Jurkat, Clone E6-1 (cell line): ENCODE results near the gene PPP2R2C.

Experiments used
- DNase-seq: peaks from one replicate; pipeline ENCODE4 v3.0.0-alpha.2; 2011; ENCODE audit warnings: low read depth, low spot score
- H3K4me3 ChIP-seq: 2 replicates; pipeline ENCODE4 v1.5.1; 2011; ENCODE audit warnings: mild to moderate bottlenecking, low read length, control low read depth, moderate library complexity

Gene PPP2R2C

DNA sequence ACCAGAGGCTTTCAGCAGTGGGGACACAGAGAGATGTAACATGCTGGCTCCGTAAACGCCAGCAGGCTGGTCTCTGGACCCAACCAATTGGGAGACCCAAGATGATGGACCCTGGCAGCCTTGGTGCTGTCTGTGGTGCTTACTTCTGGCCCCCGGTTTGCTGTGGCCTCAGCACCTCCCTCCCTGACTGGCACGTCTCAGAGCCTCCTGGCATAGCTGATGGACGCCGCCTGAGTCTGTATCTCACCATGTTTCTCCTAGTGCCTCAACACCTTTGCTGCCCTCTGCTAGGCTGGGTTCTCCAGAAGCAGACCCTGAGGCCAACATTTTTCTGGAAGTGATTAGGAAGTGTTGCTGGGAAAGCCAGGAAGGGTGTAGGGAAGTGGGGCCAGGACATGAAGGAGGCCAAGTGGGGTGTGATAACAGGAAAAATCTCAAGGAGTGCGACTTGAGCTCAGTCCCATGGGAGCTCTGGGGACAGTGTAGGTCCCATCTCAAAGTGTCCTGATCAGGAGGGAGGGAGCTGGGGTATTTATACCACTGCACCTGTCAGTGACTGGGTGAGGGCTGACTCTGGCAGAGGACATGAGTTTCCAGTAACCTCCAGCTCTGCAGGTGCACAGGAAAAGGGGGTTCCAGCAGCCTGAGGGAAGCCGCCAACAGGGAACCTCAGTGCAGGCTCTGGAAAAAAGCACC lies 31.8 kb downstream of the PPP2R2C start:
- no peak overlapping the region for H3K4me3 ChIP-seq
- no peak for DNase-seq

DNA sequence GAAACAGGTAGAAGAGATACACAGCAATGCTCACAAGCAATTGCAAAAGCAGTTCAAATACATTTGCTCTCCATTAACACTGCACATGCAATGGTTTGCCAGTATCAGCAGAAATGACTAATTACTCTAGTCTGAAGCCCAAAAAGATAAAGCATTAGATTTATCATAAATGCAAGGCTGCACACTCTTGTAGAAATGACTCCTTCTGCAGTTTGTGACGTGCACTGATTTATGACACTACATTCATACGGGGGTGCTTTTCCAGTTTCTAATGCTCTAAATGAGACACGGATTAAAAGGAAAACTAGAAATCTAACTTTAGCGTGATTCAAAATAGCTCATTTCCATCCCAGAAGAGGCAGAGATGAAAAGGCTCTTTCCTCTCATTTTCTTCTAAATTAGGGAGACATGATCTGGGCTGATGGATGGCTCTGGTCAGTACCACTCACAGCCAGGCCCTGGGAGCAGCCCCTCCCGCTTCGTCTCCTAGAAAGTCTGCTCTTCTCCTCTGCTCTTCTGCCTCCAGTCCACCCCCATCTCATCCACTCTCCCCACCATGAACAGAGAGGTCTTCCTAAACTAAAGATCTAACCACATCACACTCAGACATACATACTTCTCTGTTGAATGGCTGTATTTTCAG lies 33.2 kb downstream of the PPP2R2C start:
- no peak overlapping the region for H3K4me3 ChIP-seq
- no peak for DNase-seq

DNA sequence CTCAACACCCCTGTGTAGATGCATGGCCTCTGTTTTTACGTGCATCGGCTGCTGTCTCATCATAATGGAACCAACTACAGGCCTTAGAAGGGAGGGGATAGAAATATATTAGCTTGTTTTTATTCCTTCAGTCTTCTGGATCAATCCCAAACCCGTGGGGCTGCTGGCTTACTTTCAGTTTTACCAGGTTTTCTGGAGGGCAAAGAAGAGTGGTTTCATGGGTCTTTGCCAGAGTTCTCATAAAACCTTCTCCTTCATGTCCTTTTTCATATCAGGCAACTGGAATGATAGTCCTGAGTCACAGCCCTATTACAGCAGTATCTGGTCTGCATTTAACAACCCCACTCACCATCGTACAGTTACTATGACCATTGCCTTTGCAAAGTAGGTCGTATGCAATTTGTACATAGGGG lies 34.6 kb downstream of the PPP2R2C start:
- no peak for DNase-seq
- H3K4me3 ChIP-seq: no peak overlapping the region

DNA sequence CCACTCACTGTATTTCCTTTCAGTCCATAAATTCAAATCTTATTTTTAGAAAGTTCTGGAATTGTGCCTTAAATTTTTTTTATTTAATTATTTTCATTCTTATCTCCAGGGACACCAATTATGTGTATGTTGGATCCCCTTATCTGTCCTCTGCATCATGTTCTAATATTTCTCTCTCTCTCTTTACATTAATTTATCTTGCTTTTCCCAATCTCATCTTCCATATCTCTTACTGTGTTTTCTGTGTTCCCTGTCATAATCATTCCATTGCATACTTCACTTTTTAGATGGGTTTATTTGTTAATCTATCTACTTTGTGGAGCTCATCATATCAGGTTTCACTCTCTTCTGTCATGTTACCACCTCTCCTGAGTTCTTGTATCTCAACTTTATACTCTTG lies 37.4 kb downstream of the PPP2R2C start:
- no peak for DNase-seq
- no peak overlapping the region for H3K4me3 ChIP-seq

DNA sequence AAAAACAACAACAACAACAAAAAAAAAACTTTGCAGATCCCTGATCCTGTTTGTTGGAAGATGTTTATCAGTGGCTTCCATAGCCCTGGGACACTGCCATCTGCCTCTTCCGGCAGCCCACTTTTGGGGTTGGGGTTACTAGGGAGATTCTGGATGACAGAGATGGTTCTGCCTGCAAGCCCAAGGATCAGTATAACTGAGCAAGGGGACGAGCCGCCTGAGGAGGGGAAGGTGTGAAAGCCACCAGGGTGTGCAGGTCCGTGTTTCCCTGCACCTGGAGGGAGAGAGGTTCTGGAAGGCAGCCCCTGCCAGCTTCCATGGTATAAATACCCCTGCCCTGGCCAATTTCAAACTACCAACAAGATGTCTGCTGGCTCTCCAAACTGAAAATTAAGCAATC lies 41.5 kb downstream of the PPP2R2C start:
- no peak overlapping the region for H3K4me3 ChIP-seq
- no peak for DNase-seq

DNA sequence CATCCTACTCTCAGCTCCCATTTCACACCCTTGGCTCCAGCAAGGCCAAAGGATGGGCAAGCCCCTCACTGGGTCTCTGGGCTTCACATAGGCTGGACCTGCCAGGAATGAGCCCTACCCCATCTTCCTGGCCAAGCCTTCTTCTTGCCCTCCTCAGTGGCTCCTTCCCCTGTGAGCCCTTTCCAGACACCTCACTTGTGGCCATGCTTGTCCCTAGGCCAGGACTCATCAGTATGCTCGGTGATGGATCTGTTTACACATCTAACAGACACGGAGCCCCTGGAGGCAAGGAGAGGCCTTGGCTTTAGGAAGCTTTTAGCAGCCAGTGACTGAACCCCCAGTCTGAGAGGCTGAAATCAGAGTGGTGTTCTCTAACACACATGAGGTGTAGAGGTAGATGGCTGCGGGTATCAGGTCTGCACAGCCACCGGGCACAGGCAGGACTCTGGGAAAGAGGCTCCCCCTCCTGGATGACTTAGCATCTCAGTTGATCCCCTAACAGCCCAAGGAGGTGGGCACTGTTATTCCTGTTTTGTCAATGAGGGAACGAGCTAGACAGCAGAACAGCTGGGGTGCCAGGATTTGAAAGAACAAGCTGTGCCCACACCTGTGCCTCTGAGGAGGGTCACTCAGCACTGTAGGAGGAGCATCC lies 44.8 kb downstream of the PPP2R2C start:
- DNase-seq: no peak
- H3K4me3 ChIP-seq: no peak overlapping the region

DNA sequence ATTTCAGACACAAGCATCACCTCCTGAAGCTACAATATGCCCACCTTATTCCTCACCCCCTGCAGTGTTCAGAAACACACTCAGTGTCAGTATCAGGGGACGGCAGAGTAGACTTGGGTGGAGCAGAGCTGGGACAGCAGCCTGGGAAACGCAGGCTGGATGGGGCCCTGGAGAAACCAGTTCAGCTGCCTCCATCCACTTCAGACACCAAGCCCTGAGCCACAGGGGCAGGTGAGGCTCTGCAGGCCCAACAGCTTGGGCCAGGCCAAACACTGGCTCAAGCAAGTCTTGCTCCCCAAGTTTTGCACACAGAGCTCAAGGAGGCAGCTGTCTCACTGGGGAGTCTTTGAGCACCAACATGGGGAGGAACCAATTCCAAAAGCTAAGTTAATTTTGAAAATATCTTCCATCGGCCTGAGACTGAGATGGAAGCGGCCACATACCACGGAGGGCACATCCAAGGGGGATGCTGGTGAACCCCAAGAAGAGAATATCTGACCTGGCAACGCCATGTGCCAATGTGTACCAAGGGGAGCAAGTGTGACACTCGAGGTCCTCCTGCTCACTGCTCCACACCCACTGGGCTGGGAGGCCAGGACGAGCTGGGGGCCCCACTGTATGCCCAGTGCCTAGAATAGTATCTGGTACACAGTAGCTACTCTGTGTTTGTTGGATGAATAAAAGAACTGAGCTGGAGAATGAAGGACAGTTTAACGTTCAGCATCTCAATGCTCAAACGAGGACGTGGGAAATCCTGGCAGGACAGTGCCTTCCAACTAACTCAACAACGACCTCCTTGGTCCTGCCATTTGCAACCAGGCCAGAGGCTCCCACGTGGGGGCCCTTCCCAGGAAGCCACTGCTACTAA lies 45.6 kb downstream of the PPP2R2C start:
- no peak for DNase-seq
- H3K4me3 ChIP-seq: no peak overlapping the region

DNA sequence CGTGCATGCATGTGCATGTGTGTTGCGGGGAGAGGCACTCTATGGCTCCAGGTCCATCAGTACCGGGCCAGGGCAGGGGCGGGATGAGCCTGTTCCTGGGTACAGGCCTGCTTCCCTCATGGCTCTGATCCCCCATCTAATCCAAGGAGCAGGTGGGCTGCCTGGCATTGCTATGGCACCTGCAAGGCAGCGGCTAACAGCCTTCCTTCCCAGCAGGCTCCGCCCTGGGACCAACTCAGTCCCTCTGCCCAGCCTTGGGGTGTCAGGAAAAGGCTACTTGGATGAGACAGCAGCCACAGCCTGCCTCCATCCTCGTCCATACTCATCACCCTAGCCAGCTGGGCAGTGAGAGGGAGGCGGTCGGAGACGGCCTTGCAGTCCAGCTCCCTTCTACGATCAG lies 46.5 kb downstream of the PPP2R2C start:
- no peak for DNase-seq
- H3K4me3 ChIP-seq: no peak overlapping the region

DNA sequence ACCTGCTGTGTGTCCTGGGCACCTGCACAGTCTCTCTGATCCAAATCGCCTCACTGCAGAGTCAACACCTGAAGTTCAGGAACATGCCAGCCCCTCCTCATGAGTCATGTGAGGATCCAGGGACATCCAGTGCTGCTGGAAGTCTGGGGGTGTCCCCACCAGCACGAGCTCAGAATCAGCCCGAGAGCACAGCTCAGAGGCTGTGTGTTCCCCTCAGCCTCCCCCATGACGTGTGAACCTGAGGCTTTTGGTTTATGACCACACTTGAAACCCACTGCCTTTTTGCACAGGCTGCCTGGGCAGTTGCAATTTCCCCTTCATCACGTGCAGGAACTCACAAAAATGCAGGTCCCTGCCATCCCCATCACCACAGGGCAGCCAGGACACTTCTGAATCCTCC lies 47.1 kb downstream of the PPP2R2C start:
- no peak for DNase-seq

DNA sequence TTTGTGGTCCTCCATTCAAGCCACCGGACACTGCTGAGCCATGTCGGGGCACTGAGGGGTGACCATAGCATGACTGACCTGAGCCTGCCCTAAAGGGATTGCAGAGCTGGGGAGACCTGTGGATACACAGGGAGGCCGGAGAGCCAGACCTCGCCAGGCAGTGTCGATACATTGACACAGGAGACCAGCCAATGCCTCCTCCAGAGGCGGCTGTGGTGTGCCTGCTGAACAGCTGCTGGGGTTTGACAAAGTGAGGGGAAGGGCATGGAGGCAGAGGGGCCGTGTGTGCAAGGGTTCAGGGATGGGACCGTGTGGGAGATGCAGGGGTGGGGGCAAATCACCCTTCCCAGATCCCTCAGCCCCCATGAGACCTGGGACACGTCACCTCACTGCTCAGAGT lies 48.0 kb downstream of the PPP2R2C start:
- H3K4me3 ChIP-seq: no peak overlapping the region
- DNase-seq: no peak

More for the DNA sequence above, 47.1 kb downstream of the PPP2R2C start:
- no peak overlapping the region for H3K4me3 ChIP-seq

DNA sequence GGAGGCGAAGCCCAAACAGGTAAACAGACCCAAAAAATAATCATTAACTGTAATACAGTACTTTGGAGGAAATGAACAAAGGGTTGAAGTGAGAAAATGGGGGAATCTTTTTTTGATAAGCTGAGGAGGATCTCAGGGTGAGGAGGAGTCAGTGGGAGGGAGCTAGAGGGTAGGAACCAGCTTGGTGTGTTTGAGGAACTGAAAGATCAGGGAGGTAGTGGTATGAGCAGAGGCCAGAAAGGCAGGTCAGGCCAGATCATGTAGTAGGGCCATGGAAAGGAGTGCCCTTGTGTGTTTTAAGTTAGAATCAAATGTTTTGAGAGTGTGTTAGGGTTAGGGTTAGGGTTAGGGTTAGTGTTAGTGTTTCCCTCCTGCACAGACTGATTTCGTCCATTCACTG lies 48.8 kb downstream of the PPP2R2C start:
- DNase-seq: no peak
- no peak overlapping the region for H3K4me3 ChIP-seq

DNA sequence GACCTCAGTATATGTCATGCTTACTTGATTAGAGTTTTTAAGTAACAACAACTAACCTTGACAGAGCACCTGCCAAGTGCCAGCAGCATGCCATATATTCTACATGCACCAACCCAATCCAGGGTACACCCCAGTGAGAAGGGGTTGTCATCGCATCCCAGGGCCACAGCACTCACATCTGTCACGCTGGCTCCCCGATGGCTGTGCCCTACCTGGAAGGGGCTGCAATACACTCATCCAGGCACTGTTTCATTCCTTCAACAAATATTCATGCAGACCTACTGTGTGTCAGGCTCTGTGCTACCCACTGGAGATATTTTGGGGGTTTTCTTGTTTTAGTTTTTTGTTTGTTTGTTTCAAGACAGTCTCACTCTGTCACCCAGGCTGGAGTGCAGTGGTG lies 49.5 kb downstream of the PPP2R2C start:
- H3K4me3 ChIP-seq: no peak overlapping the region
- no peak for DNase-seq

DNA sequence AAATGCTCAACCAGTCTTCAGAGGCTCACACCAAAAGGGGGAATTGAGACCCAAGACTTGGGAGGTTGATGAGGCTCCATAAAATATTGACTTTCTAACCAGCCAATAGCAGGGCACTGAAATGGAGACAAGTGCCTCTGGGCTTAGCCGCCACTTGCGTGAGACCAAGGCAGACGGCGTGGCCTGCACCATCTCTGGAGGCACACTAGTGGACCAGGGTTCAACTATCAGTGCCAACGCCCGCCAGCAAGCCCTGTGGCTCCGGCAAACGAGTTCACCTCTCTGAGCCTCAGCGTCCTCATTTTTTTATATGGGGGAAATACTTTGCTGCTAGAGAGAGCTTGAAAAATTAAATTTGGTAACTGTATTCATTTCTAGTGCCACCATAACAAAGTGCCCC lies 50.3 kb downstream of the PPP2R2C start:
- no peak for DNase-seq
- no peak overlapping the region for H3K4me3 ChIP-seq

DNA sequence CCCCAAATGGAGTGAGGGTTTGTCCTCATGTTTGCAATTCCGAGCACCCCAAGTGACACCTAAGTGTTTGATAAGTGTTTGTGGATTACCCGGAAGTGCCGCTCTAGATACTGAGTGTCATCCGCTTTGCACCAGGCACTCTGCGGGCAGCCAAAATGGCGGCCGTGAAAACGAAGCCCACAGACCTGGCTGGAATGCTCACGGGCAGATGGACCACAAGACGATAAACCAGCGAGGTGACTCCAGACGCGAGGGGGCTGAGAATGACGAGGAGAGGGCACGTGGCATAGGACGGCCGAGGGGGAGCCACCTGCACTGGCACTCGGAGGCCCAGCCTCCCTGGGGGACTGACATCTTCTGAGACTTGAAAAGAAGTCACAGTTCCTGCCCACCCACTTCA lies 51.0 kb downstream of the PPP2R2C start:
- no peak overlapping the region for H3K4me3 ChIP-seq
- no peak for DNase-seq

DNA sequence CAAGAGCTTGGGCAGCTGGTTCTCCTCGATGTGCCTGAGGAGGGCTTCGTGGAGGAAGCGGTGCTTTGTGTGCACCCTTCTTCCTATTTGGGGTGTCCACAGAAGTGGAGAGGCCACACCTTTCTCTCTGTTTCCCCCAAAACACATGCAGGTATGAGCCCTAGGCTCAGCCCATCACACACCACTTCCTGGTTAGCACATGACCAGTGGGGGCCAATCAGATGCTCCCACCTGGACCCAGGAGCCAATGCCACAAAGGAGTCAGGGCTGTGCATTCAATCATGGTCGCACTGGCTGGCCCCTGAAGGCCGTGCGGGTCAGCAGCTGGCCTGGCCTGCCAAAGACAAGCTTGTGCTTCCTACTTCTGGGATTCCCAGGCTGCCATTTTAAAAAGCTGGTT lies 51.4 kb downstream of the PPP2R2C start:
- no peak for DNase-seq
- no peak overlapping the region for H3K4me3 ChIP-seq

DNA sequence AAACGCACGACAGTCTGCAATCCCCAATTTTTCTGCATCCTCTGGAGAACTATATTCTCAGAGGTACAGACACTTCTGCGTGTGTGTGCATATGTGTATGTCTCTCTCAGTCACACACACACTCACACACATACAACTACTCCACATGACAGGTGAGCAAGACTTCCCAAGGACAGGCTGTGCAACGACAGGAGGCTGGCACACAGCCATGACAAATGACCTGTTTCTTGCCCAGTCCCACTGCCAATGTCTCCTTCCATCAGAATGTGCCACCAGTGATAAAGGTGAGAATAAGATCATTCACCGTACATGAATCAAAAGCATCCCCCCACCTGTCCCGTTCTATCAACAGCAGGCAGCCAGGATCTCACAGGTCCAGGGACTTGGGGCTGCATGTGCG lies 52.4 kb downstream of the PPP2R2C start:
- no peak for DNase-seq
- no peak overlapping the region for H3K4me3 ChIP-seq

DNA sequence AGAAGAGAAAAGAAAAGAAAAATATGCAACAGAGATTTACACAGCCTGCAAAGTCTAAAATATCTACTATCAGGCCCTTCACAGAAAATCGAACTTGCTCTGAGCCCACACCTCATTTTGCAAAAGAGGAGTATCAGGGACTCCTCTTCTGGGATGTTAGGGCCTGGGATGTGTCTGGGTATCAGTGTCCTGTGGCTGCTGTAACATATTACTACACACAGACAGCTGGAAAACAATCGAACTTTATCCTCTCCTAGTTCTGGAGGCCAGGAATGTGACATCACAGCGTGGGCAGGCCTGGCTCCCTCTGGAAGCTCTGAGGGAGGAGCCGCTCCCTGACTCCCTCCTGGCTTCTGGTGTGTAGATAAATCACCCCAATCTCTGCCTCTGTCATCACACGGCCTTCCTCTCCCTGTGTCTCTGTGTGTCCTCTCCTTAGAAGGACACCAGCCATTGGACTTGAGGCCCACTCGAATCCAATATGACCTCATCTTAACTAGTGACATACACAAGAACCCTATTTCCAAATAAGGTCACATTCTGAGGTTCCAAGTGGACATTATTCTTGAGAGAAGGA lies 52.9 kb downstream of the PPP2R2C start:
- no peak for DNase-seq
- no peak overlapping the region for H3K4me3 ChIP-seq

DNA sequence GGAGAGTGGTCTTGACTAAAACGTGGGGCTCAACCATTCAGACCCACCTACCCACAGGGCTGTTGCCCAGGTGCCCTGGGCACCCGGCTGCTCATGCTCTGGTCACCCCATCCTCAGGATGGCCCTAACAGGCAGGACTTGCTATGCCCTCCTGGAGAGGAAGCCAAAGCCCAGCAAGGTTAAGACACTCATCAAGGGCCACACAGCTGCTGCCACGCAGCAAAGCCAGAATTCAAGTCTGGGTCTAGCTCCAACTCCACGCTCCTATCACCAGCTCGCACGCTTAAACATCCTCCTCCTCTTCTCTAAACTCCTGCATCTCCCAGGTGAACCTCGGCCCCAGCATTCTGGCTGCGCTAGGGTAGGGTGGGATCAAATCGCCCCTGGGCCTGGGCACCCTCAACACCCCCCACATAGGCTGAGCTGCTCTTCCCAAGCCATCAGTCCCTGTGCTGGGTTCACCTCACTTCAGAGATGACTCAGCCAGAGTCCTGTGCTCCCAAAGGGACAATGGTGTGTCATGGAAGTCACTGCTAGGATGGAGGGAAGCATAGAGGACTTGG lies 54.1 kb downstream of the PPP2R2C start:
- no peak for DNase-seq
- no peak overlapping the region for H3K4me3 ChIP-seq

DNA sequence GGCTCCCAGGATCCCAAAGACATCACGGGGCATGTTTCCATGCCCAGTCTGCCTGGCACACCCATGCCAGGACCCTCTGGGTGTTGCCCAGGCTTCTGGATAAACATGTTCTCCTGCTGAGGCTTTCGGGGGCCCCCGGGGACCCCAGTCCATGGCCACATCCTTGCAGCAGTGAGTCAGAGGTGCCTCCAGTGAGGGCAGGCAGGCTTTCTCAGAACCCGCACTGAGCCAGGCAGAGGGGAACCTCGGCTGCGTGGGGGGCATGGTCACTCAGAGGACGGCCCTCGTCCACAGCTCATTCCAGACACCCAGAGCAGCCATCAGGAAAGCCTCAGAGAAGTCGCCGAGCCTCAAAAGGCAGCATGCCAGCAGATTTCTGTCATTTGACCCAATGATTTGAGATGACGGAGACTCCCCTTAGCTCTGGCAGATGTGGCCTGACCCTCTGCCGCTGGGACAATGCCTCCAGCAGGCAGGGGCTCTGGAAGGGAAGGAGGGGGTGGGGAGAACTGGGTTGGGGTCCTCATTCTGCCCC lies 54.8 kb downstream of the PPP2R2C start:
- no peak for DNase-seq
- H3K4me3 ChIP-seq: no peak overlapping the region
